B cell (primary cell): ENCODE data around the gene USP6NL. TPM values are rescaled to one million over a fixed set of nuclear protein-coding genes. Genes with fewer than 3 reads are reported as not detected.
A peak's percentile ranks its signal among the peaks of the same experiment; 100 is the strongest.

Experiments
- ATAC-seq: fragments of 200-7000 bp; cut with Tn5 transposase; one replicate; pipeline ENCODE4 v1.10.0; 2021; ENCODE audit warnings: low read depth, mild to moderate bottlenecking, moderate number of reproducible peaks, moderate library complexity
- CTCF ChIA-PET: fragments of 350-600 bp; sonication (Branson Sonifier 250); formaldehyde crosslinking; loops from one replicate; lab custom pipeline; 2021; ENCODE audit warnings: antibody characterized with exemption, inconsistent platforms; lab: Charles Lee
- POLR2A ChIA-PET: fragments of 350-600 bp; sonication (Branson Sonifier 250); formaldehyde crosslinking; loops from one replicate; lab custom pipeline; 2021; ENCODE audit warnings: antibody characterized with exemption; lab: Charles Lee
- DNase-seq: peaks from one replicate; pipeline ENCODE4 v3.0.0; 2013
- H2AFZ ChIP-seq: 2 replicates; pipeline ENCODE4 v1.6.1; 2012; ENCODE audit warnings: mild to moderate bottlenecking, low read depth, low read length; ENCODE audit not compliant: insufficient read depth, poor library complexity, severe bottlenecking
- H3K27ac ChIP-seq, 2 donors: 1 replicate in 1 of 2; 2 replicates in 1 of 2; pipeline ENCODE4 v1.5.1; 2012 to 2013; ENCODE audit warnings: low read length in 2 of 2, mild to moderate bottlenecking in 2 of 2, moderate library complexity in 1 of 2
- H3K27me3 ChIP-seq, 4 experiments: fragments of 200-600 bp in 1 of 4; sonication (generic) in 1 of 4; replicated peaks in 1 of 4; 1 replicate in 2 of 4; 2 replicates in 2 of 4; pipeline versions ENCODE4 v1.6.1 to v1.7.0; 2013 to 2016; ENCODE audit warnings: low read length in 3 of 4, mild to moderate bottlenecking in 2 of 4, mixed read lengths in 1 of 4, moderate library complexity in 1 of 4; ENCODE audit not compliant: insufficient read depth in 4 of 4, control insufficient read depth in 3 of 4; ENCODE audit errors: control extremely low read depth in 1 of 4
- H3K36me3 ChIP-seq, 2 experiments: replicated peaks in 1 of 2; 1 replicate in 1 of 2; 2 replicates in 1 of 2; pipeline versions ENCODE4 v1.6.1 to v1.7.1; 2013; ENCODE audit warnings: low read length in 1 of 2; ENCODE audit not compliant: insufficient read depth in 2 of 2, control insufficient read depth in 1 of 2; ENCODE audit errors: control extremely low read depth in 1 of 2, extremely low read depth in 1 of 2
- H3K4me1 ChIP-seq, 2 donors: fragments of 200-600 bp in 1 of 2; sonication (generic) in 1 of 2; 1 replicate in 1 of 2; 2 replicates in 1 of 2; pipeline versions ENCODE4 v1.5.1 to v1.6.1; 2013 to 2017; ENCODE audit warnings: low read length in 2 of 2; ENCODE audit not compliant: control insufficient read depth in 2 of 2, insufficient read depth in 2 of 2
- H3K4me2 ChIP-seq: replicated peaks from 2 replicates; pipeline ENCODE3; 2012; ENCODE audit warnings: mild to moderate bottlenecking, low read depth, low read length; ENCODE audit not compliant: poor library complexity, severe bottlenecking
- H3K4me3 ChIP-seq, 5 experiments: fragments of 200-600 bp in 1 of 5; sonication (generic) in 1 of 5; 1 replicate in 3 of 5; 2 replicates in 2 of 5; pipeline versions ENCODE4 v1.5.1 to v1.7.0; 2011 to 2016; ENCODE audit warnings: low read length in 4 of 5, mild to moderate bottlenecking in 4 of 5, low read depth in 2 of 5, control low read depth in 1 of 5, moderate library complexity in 1 of 5; ENCODE audit not compliant: insufficient read depth in 1 of 5; ENCODE audit errors: control extremely low read depth in 1 of 5, extremely low read depth in 1 of 5
- H3K79me2 ChIP-seq: fragments of 200-600 bp; sonication (generic); one replicate; pipeline ENCODE4 v1.6.0; 2016; ENCODE audit warnings: low read length; ENCODE audit not compliant: control insufficient read depth, insufficient read depth
- H3K9ac ChIP-seq: fragments of 200-600 bp; sonication (generic); 2 replicates; pipeline ENCODE4 v1.6.1; 2017; ENCODE audit warnings: mild to moderate bottlenecking, low read length, moderate library complexity
- H3K9me3 ChIP-seq, 3 donors: one replicate each; pipeline versions ENCODE4 v1.6.1 to v1.7.1; 2013; ENCODE audit warnings: low read length in 2 of 3; ENCODE audit not compliant: control insufficient read depth in 2 of 3, insufficient read depth in 1 of 3; ENCODE audit errors: control extremely low read depth in 1 of 3
- H4K20me1 ChIP-seq: 2 replicates; pipeline ENCODE4 v1.6.0; 2012; ENCODE audit warnings: mild to moderate bottlenecking, low read length; ENCODE audit not compliant: insufficient read depth, control insufficient read depth, poor library complexity, severe bottlenecking
- H3K27ac Mint-ChIP-seq: one replicate; pipeline ENCODE4 v1.8.0; 2021; ENCODE audit warnings: mixed read lengths
- H3K27me3 Mint-ChIP-seq: one replicate; pipeline ENCODE4 v1.8.0; 2021; ENCODE audit warnings: mixed read lengths
- H3K4me1 Mint-ChIP-seq: one replicate; pipeline ENCODE4 v1.8.0; 2021; ENCODE audit warnings: mixed read lengths
- H3K4me3 Mint-ChIP-seq: one replicate; pipeline ENCODE4 v1.8.0; 2021; ENCODE audit warnings: mixed read lengths
- H3K9me3 Mint-ChIP-seq: one replicate; pipeline ENCODE4 v1.8.0; 2022; ENCODE audit warnings: mixed read lengths; ENCODE audit not compliant: insufficient read depth
- EZH2 ChIP-seq: IDR thresholded peaks from 2 replicates; pipeline ENCODE4 v1.6.1; 2012; ENCODE audit warnings: borderline replicate concordance, low read depth, mild to moderate bottlenecking, moderate library complexity, low read length; ENCODE audit not compliant: insufficient read depth, poor library complexity, severe bottlenecking
- WGBS: methylation state at CpG from one replicate; pipeline ENCODE4 v1.1.5; 2013; ENCODE audit warnings: missing lambda C conversion rate; ENCODE audit not compliant: insufficient coverage; 5-methylcytosine and 5-hydroxymethylcytosine counted together
- intact Hi-C: fragments of 100-400 bp; cut with micrococcal nuclease; formaldehyde crosslinking; loops from one replicate; pipeline ENCODE4 v1.10.0; 2022
- polyA plus RNA-seq: library from polyadenylated mRNA; depleted of rRNA; stranded (reverse); fragments of >200 nt; gene quantifications from 2 replicates; pipeline ENCODE4 v1.2.3, GENCODE V29; 2012
- total RNA-seq, 2 donors: library from RNA; stranded (reverse); fragments of 120-200 nt in 1 of 2; gene quantifications; 1 replicate in 1 of 2; 2 replicates in 1 of 2; pipeline versions ENCODE4 v1.2.3 to v1.2.4, GENCODE V29; 2013 to 2022
- TF ChIP-seq, protein P1 (sequence below): fragments of 200-600 bp; IDR thresholded peaks from one replicate; pipeline ENCODE4 v1.8.0; 2022; ENCODE audit warnings: antibody characterized with exemption, mild to moderate bottlenecking

The USP6NL gene
- total and polyA plus RNA-seq, 2 donors (not counting 1 experiment from before 2014, with no cell fraction given), result 27.0 to 61.5 TPM

DNA sequence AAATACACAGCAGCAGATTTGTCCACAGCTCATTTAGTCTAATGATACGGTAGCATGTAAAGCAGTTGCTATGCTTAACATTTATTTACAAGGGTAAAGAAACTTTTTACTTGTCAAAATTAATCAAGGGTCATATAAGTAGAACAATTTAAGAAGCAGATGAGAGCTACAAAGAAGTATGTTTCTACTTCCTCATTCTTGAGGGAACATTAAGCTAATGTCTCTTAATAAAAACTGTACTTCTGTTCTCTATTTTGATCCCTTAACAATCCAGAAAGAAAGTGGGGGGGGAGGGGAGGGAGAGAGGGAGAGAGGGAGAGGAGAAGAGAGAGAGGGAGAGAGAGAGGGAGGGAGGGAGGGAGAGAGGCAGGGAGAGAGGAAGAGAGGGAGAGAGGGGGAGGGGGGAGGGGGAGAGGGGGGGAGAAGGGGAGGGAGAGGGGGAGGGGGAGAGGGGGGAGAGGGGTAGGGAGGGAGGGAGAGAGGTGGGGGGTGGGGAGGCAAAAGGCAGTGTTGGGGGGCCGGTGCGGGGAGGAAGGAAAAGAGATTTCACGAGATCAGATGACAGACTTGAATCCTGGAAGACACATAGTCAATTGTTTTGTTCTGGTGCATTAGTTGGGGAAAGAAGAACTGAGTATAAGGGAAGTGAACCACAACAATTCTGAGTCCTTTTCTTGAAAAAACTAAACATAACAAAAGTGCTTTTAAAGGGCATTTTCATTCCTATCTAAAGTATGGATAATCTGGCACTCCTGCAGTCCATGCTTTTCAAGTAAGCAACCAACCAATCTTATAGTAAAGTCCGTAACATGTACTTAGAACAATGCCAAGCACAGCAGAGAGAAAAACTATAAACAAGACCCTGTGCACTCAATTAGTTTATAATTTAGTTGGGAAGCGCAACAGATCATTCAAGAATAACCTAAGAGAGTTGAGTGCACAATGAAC lies 128.0 kb downstream of the USP6NL start:
- H3K79me2 ChIP-seq, result peaks cover 16% of the 10 kb centered on the region
- TF ChIP-seq, protein P1, sequence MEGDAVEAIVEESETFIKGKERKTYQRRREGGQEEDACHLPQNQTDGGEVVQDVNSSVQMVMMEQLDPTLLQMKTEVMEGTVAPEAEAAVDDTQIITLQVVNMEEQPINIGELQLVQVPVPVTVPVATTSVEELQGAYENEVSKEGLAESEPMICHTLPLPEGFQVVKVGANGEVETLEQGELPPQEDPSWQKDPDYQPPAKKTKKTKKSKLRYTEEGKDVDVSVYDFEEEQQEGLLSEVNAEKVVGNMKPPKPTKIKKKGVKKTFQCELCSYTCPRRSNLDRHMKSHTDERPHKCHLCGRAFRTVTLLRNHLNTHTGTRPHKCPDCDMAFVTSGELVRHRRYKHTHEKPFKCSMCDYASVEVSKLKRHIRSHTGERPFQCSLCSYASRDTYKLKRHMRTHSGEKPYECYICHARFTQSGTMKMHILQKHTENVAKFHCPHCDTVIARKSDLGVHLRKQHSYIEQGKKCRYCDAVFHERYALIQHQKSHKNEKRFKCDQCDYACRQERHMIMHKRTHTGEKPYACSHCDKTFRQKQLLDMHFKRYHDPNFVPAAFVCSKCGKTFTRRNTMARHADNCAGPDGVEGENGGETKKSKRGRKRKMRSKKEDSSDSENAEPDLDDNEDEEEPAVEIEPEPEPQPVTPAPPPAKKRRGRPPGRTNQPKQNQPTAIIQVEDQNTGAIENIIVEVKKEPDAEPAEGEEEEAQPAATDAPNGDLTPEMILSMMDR, result no peak
- no peak for TF ChIP-seq EZH2
- intact Hi-C loops, result no loop called here

DNA sequence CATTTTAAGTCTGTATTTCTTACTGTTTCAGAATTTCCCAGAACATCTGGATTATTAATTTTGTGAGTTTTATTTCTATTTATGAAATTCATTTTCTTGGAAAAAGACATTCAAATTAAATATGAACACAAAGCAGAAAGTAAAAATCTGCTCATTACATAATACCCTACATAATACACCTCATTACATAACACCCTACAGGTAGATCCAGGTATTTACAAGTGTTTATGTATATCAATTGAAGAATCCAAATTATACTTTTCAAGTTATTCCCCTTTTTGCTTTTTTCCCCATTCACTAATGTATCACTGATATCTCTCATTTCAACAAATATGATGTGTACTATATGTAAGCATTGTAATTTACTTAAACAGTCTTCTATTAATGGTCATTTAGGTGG lies 129.1 kb downstream of the USP6NL start:
- no peak for TF ChIP-seq EZH2
- TF ChIP-seq, protein P1, result peak; percentile 27
- no peak for DNase-seq
- Histone ChIP-seq H2AFZ (no peak overlapping the region), H3K4me3 (no peak overlapping the region), H4K20me1 (no peaks in the 10 kb centered on the region), H3K36me3 (peaks cover 14 to 57% of the 10 kb centered on the region in 2 experiments), H3K79me2 (peaks cover 16% of the 10 kb centered on the region), H3K9ac (no peak overlapping the region), H3K4me2 (no peak overlapping the region), H3K9me3 (no peaks in the 10 kb centered on the region), H3K4me1 (peaks cover 10 to 15% of the 10 kb centered on the region in 2 donors), H3K27ac (peak overlapping the region in 1 of 2 donors; percentile 54), H3K27me3 (no peaks in the 10 kb centered on the region)
- H3K4me1 Mint-ChIP-seq, result peaks cover 34% of the 10 kb centered on the region
- no peaks in the 10 kb centered on the region for H3K27me3 Mint-ChIP-seq
- CTCF ChIA-PET, result interaction anchor here (7.0 kb wide), 1 partner anchor 276 kb away, joined by 32 read pairs; no protein-coding TSS in a partner anchor
- intact Hi-C loops, result no loop called here
- no peaks in the 10 kb centered on the region for H3K9me3 Mint-ChIP-seq
- H3K4me3 Mint-ChIP-seq, result no peak overlapping the region
- ATAC-seq, result no peak
- no peak overlapping the region for H3K27ac Mint-ChIP-seq
- POLR2A ChIA-PET, result no interaction called here

More for the DNA sequence above, 128.0 kb downstream of the USP6NL start:
- H3K9me3 Mint-ChIP-seq, result no peaks in the 10 kb centered on the region
- peaks cover 36% of the 10 kb centered on the region for H3K4me1 Mint-ChIP-seq
- CTCF ChIA-PET, result interaction anchor here (0.7 to 7.0 kb wide), 2 partner anchors 275 to 413 kb away, joined by 4 to 32 read pairs; no protein-coding TSS in a partner anchor
- Histone ChIP-seq H3K27me3 (no peaks in the 10 kb centered on the region), H3K4me2 (peak overlapping the region; percentile 26), H3K36me3 (peaks cover 12 to 62% of the 10 kb centered on the region in 2 experiments), H3K4me3 (no peak overlapping the region), H4K20me1 (no peaks in the 10 kb centered on the region), H3K27ac (peak overlapping the region; percentile 28 to 54), H3K9me3 (no peaks in the 10 kb centered on the region), H3K9ac (no peak overlapping the region), H3K4me1 (peaks cover 10 to 15% of the 10 kb centered on the region in 2 donors), H2AFZ (no peak overlapping the region)
- POLR2A ChIA-PET, result interaction anchor here (0.6 kb wide), 1 partner anchor 244 kb away, joined by 4 read pairs; no protein-coding TSS in a partner anchor
- DNase-seq (peak; percentile 48), ATAC-seq (peak; percentile 31)
- H3K27me3 Mint-ChIP-seq, result no peaks in the 10 kb centered on the region
- WGBS, result no CpG with 5 or more reads among the region's 6 CpGs
- H3K27ac Mint-ChIP-seq, result peak overlapping the region; percentile 81
- H3K4me3 Mint-ChIP-seq, result peak overlapping the region; percentile 14
